Stimulated activated CD8-positive, alpha-beta memory T cell treated with anti-CD3 and anti-CD28 coated beads, Interleukin-2, amount 100 ng/mL, for 48 hours (primary cell): ENCODE results near the gene ITPRIPL2.

Source experiments
- DNase-seq, 2 donors: peaks; one replicate each; pipeline ENCODE4 v3.0.0-alpha.2; 2020; ENCODE audit warnings: low read depth in 2 of 2

The ITPRIPL2 gene

DNA sequence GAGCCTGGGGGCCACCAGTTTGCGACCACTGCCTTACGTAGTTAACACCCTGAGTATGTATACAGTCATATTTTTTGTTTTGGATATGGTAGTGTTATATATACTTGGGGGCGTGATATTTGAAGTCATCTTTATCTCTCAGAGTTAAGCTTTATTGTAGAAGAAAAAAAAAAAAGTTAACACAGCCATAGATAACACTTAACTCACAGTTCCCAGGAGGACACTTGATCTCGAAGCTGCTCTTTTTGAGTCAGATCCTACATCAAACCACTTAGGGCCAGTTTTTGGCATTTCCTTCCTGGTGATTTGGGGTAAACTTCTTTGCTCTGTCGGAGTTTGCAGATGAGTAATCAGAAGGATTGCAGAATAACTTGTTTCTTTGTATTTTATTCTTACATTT, 5.8 kb downstream of the ITPRIPL2 start:
- DNase-seq: no peak

DNA sequence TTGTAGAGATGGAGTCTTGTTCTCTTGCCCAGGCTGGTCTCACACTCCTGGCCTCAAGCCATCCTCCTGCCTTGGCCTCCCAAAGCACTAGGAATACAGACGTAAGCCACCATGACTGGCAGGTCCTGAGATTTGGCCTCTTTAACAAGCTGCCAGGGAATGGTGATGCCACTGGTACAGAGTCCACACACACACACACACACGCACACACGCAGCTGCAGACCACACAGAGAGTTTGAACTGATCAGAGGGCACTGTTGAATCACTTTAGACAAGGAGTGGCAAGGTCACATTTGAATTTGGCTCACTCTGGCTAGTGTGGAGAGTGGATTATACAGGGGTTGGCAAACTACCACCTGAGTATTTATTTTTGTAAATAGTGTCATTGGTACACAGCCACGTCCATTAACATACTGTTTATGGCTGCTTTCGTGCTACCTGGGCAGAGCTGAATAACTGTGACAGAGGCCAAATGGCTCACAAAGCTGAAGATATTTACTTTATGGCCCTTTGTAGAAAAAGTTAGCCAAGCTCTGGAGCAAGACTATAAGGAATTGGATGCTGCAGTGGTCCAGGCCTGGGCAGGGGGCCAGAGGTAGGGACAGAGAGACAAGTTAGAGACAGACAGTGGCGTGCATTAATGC, 9.9 kb downstream of the ITPRIPL2 start:
- no peak for DNase-seq

DNA sequence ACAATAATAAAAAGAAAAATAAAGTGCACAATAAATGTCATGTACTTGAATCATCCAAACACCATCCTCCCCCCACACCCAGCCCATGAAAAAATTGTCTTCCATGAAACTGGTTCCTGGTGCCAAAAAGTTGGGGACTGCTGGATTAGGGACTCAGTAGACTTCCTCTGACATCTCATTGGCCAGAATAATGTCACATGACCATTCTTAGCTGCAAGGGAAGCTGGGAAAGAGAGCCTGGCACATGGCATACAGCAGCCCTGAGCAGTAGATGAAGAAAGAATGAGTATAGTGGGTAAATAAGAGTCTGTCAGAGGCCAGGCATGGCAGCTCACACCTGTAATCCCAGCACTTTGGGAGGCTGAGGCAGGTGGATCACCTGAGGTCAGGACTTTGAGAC, 12.5 kb downstream of the ITPRIPL2 start:
- DNase-seq: no peak

DNA sequence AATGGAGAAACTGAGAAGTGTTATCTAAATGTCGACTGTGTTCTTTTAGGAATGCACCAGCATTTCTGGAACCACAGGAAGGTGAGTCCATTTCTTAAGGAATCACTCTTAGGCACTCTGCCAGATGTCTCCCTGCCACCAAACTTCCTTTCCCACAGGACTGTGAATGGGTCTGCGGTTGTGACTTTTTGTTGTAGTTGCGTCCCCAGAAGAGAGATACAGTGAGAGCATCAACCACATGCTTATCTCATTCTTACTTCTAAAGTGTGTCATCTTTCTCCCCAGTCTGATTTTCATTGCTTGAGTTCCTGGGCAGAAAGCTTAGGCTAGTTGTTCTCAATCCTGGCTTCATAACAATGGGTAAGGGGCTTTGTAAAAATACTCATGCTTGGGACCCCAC, 13.4 kb downstream of the ITPRIPL2 start:
- DNase-seq: no peak

DNA sequence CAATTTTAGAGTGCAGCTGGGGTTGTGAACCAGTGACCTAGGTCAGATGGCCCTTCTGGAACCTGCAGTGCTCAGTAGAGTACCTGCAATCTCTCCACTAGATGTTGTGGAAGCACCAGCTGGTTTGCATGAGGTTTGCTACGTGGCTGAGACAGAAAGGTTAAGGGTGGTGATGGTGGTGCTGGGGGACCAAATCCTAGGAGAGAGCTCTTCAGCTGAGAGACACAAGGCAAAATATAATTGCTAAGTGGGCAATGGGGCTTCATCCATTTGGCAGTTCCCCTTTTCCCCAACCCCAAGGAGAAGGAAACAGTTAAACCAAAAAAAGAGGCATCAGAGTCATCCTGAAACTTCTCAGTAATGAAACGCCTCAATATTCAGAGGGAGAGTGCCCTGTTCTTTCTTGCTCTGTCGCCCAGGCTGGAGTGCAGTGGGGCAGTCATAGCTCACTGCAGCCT, 13.9 kb downstream of the ITPRIPL2 start:
- DNase-seq: no peak

DNA sequence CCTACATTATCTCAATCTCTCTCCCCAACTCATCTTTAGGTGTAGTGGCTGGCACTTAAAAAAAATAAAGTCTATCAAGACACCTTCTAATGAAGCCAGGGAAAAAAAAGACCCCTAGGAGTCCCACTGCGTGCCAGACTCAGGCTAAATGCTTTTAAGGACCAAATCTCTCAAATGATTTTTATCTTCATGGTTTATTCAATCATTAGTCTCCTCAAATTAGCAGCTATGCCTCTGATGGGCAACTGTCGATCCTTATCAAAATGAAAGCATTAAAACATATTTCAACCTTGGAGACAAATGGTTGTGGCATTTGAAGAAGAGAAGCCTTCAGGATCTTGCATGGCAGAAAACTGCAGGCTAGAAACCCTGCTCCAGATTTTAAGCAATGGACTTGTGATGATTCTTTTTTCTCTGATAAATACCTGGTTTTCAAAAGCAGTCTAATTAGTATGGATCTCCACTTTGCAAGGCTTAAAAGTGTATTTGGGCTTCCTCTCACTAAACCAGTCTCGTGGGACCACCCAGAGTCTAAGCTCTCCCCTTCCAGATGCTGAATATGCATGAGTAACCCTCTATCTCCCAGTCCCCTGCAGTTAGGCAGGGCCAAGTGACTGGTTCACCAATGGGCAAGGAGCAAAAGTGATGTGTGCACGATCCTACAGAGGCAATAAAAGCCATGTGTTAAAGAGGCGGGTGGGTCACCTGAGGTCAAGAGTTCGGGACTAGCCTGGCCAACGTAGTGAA, 14.9 kb downstream of the ITPRIPL2 start:
- DNase-seq: no peak

DNA sequence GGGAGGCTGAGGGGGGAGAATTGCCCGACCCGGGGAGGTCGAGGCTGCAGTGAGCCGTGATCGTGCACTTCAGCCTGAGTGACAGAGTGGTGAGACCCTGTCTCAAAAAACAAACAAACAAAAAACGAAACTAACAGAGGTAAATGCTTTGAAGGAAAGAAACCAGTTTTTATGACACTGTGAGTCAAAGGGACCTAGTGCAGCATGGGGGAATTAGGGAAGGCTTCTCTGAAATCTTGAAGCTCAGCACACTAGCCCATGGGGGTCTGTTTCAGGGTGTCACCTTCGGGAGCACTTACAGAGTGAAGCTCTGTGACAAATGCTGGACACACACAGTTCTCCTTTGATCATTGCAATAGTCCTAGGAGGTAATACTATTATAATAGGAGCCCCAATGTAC, 16.6 kb downstream of the ITPRIPL2 start:
- DNase-seq: no peak

DNA sequence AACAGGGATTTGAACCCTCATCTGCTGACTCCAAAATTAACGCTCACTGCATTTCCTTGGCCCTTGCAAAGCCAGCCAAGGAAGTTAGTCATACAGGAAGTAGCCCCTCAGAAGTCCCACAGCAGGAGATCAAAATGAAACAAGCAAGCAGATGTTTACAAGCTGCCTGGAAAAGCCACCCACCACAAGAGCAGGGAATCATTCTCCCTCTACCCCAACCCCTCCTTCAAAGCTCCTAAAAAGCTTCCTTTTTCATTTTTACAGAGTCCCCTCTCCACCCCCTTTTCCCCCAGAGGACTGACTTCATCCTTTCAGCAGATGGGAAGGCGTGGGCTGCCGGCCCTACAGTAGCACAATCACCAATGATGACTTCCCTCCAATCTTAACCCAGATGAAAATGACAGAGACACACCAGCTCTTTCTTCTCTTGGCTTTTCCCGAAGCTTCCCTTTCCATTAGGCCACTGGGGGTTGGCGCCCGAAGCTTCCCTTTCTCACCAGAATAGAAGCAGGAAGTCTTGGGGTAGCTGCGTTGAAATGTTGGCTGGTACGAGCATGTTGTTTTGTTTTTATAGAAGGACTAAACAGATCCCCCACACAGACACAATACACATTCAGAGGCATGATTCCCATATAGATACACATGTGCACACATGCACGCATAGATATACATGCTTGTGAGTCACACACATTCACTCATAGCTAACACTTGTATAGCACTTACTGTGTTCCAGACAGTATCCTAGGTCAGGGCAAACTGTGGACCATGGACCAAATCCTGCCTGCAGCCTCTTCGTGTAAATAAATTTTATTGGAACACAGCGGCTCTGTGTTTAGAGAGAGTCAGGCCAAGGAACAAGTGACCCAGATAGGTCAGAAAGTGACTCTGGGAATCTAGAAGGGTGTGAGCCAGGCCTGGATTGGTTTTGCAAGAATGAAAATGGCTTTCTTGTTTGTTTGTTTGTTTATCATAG, 17.4 kb downstream of the ITPRIPL2 start:
- no peak for DNase-seq

DNA sequence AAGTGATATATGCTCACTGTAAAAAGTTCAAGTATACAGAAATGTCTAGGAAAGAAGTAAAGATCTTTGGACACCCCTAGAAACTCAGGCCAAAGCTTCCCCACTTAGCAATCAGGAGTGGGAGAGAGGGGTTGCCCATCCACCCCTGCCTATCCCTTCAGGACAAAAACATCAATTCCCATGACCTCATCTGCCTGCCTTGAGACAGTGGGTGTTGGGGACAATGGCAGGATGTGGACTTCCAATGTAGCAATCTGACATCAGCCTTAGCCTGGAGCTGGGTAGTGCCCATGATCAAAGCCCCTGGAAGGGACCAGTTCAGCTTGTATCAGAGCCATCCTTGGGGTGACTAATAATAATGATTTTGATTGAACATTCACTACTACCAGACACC, 18.1 kb downstream of the ITPRIPL2 start:
- no peak for DNase-seq

DNA sequence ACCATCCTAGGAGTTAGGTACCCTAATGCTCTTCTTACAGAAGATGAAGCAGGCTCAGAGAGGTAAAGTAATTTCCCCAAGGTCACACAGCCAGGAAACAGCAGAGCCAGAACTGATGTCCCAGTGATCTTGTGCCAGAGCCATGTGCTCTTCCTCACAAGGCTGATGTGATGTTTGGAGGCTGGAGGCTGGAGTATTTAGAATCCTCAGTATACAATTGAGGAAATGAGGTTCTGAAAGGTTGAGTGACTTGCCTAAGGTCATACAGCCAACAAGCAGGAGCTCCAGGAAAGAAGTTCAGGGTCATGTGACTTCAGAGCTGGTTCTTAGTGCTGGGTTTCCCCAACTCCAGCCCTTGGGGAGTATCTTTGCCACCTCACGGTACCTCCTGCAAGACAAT, 18.5 kb downstream of the ITPRIPL2 start:
- DNase-seq: no peak

DNA sequence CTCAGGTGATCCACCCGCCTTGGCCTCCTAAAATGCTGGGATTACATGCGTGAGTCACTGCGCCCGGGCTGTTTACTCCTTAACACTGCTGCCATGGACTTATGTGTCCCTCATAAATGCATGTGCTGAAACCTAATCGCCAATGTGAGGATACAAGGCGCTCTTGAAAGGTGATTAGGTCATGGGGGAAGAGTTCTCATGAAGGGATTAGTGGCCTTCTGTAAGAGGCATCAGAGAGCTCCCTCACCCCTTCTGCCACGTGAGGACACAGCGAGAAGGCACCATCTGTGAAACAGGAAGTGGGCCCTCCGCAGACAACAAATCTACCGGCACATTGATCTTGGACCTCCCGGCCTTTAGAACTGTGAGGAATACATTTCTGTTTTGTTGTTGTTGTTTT, 19.1 kb downstream of the ITPRIPL2 start:
- DNase-seq: no peak

DNA sequence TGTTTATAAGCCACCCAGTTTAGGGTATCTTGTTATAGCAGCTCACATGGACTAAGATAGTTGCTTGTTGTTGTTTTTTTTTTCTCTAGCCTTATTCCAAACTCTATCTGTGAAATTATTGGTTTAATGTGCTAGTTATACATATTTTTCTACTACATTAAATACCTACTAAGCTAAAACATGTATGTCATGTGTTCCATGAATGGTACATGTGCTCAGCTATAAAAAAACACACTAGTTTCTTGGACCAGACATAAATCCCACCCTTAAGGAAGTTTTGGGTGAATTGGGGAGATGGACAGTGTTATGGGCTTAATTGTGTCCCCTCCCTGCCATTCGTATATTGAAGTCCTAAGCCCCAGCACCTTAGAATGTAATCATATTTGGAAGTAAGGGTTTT, 19.8 kb downstream of the ITPRIPL2 start:
- DNase-seq: no peak

DNA sequence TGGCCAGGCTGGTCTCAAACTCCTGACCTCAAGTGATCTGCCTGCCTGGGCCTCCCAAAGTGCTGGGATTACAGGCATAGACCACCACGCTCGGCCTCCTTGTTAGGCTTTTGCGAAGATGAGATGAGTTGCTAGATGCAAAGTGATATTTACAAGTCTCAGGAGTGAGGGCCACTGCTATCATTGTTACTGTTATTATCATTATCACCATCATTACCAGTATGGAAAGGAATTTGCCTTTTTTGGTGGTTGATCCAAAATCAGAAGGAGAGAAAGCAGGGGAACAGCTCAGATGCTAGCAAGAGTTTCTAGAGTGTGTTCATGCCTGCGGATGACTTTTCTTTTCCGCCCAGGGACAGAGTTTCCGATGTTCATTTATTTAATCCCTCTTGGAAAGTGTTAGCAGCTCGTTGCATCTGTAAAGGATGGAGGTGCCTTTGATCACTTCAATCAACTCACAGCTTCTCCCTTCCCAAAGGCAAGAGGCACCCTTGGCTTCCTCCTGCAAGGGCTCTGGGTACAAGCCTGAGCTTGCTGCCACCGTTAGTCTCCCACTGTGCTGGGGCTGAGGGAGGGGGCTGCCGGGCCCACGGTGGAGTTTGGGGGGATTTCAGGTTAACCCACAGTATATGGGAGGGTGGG, 21.6 kb downstream of the ITPRIPL2 start:
- no peak for DNase-seq

DNA sequence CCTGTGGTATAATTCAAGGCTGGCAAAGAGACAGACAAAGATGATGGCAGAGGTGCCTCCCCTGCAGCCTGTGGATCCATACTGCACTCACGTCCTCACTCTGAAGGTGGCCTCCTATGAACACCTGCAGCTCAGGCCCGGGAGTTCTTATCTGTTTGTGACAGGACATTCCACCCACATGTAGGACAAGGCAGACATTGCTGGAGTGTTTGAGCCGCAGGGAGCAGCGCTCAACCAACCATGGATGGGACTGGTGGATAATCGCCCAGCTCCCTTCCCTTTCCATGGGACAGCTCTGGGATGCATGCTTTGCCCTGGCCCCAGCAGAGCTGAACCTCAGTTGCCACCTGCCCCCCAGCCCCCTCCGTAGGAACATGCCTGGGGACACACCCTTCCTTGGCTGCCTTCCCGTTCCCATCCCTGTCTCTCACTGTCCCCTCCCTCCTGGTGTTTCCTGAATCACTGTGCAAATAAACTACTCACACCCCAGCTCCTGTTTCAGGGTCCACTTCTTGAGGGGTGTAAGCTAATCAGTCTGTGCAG, 22.2 kb downstream of the ITPRIPL2 start:
- no peak for DNase-seq

DNA sequence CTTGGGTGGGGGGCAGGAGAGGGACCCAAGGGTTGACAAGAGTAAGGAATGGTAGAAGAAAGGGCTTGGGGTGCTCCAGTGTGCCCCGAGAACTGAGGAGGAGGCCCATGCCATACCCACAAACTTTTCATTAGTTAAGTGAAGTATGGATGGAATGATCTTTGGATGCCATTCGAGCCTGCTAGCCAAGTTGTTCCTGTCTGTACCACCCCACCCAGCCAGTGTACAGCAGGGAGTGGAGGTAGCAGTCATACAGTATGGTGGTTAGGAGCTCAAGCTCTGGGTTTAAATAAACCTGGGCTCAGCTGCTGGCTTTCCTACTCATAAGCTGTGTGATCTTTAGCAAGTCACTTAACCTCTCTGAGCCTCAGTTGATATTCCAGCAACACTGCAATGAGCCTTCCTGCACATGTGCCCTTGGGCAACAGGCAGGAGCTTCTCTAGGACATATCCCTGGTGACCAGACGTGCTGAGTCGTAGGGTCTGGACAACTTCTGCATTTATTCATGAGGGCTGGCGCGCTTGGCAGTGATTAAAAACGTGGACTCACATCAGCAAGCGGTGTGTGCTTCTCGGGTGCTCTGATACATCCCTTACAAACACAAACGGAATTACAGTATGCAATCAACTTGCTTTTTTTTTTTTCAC, 22.9 kb downstream of the ITPRIPL2 start:
- no peak for DNase-seq

DNA sequence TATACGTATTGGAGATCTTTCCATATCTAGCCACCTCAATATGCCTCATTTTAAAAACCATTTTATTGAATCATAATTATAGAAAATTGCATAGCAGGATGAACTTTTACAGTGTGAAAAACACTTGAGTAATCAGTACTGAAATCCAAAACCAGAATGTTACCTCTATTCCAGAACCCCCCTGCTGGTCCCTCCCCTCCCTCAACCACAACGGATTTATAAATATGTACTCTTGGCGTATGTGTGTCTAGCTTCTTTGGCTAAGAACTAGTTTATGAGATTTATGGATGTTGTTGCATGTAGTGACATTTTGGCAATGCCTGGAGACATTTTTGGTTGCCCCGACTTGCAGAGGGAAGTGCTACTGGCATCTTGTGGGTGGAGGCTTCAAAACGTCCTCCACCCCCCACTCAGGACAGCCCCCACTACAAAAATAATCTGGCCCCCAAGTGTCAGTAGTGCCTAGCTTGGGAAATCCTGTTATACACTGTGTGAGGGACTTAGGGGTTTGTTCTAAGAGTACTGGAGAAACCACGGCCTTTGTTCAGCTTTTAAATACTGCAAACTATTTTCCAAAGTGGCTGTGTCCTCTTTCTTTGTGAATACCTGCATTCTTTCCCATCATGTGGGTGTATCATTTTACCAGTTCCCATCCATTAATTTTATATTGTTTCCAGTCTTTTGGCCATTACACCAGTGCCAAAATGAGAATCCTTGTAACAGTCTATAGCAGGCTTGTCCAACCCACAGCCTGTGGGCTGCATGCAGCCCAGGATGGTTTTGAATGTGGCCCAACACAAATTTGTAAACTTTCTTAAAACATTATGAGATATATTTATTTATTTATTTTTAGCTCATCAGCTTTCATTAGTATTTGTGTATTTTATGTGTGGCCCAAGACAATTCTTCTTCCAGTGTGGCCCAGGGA, 23.7 kb downstream of the ITPRIPL2 start:
- DNase-seq: no peak

DNA sequence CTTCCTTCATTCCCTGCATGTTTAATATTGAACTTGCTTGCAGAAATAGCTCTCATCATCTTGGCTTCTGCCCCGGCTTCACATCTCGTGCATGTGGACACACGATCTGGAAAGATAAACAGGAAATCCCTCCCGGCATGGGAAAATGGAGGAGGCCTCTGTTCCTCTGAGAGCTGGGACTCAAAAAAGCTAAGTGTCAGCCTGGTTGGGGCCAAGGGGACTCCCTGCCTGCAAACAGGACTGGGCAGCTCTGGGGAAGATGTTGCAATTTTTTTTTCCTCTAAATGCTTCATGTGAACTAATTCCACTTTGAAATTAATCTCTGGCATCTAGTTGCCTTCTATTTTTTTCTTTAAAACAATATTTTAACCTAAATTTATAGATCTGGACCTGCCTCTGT, 24.8 kb downstream of the ITPRIPL2 start:
- no peak for DNase-seq

DNA sequence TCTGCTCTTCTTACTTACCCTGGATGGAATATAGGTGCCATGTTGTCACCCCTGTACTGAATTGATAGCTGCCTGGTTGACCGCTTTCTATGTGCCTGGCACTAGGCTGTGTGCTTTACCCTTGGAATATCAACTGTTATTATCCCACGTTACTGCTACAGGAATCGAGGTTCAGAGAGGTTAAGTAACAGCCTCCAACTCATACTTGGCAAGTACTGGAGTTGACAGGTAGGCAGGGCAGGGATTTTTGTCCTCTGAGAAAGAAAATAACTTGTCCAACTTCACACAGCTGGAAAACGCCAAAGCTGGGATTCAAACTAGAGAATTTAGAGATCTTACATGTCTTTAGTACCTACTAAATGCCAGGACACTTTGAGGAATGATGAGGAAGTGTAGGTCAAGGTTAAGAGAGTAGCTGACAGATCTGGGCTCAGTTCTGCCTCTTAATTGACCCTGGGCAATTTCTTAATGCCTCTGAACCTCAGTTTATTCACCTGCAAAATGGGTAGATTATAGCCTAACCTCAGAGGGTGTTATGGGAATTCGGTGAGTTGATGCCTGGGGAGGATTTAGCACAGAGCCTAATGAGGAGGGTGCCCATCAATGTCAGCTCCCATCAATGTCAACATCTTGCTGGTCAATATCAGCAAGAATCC, 25.8 kb downstream of the ITPRIPL2 start:
- no peak for DNase-seq

DNA sequence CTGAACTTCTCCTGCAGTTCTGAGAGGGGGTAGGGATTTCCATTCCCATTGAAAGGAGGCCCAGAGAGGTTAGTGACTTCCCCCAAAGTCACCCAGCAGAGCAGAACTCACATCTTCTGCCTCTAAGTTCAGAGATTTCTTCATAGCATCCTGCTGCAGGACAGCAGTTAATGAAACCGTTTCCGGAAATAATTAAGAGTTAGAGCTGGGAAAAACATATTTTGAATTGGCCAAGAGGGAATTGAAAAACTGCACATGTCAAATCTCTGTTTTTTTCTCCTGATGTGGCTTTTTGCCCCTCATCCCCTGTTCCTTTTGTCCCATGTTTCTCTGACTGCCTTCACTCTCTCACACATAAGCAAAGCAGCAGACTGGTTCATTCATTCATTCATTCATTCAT, 26.6 kb downstream of the ITPRIPL2 start:
- DNase-seq: no peak
